NCI-H2227 (cell line): ENCODE measurements around the gene PELI1.
"Not testable (repeated sequence)": the region's sequence is repeated elsewhere in the genome, so short reads cannot be mapped to it uniquely, and the experiment has no call there.

Source experiments
- DNase-seq: peaks from one replicate; lab custom pipeline; 2025; ENCODE audit not compliant: unreplicated experiment; lab: John Stamatoyannopoulos, UW

PELI1 gene

DNA sequence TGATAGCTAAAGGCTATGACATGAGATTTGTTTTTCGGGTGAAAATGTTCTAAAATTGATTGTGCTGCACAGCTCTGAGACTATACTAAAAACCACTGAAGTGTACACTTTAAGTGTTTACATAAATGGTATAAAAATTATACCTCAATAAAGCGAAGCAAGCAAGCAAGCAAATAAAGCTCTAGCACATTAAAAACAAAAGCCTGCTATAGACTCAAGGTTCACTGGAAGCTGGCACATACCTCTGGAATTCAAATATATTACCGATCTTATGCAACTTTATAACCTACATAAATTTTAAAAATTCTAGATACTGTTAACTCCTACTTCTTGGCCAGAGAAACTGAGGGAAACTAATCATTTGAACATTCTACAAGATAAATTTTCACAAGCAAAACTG lies 20.1 kb downstream of the PELI1 start:
- no peak for DNase-seq

DNA sequence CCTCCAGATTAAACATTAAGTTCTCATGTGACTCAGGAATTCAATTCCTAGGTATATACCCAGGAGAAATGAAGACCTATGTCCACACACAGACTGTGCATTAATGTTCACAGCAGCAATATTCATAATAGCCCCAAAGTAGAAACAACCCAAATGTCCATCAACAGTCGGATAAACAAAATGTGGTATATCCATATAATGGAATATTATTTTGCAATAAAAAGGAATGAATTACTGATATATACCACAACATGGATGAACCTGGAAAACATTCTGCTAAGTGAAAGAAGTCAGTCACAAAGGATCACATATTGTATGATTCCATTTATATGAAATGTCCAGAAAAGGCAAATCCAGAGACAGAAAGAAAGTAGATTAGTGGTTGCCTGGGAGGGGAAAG lies 20.5 kb downstream of the PELI1 start:
- DNase-seq, result no peak

DNA sequence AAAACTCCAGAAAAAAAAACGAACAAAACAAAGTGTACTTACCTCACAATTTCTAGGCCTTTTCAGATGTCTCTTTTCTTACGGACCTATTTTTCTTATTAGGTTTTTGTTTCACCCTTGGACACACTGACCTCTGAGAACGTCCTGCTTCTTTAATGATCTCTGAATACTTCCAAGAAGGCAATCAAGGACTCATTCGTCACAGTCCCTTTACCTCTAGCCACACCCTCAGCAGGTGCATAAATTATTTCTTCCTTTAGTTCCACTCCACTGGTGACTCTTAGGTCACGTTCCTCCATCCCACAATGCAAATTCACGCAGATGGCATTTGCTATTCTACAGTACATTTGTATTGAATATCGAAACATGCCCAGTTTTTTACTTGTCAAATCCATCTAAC lies 21.9 kb downstream of the PELI1 start:
- DNase-seq, result no peak

DNA sequence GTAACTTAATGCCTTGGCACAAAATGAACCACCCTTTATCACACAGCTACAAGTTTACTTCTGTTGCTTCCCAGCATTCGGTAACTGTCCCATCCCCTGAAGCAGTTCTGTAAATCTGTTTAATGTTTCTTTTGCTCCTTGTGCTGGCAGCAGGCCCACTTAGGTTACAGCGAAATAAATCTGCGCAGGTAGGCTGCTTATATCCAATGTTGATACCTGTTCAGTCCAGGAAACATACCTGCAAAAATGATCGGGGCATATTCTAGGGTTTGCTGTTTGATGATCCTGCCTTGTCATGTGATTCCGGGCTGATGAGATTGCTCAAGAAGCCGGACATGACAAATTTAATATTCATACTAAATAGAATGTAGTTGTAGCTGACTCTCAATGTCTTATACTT lies 23.3 kb downstream of the PELI1 start:
- no peak for DNase-seq

DNA sequence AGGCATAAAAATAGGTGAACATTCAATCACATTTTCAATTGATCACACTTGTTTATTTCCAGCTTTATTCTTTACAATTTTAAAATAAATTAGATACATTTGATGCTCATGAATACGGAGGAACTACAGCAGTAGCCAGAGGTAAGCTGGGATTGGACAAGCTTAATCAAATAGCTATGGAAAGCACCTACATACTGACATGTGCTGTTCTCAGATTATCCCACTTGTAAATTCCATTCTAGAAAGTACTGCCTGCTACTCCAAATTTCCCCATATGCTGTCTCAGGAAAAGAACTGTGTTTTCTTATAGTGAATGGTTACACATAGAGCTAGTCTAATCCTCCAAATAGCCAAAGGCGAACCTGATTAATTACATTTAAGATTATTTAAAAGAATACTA lies 24.2 kb downstream of the PELI1 start:
- DNase-seq, result no peak

DNA sequence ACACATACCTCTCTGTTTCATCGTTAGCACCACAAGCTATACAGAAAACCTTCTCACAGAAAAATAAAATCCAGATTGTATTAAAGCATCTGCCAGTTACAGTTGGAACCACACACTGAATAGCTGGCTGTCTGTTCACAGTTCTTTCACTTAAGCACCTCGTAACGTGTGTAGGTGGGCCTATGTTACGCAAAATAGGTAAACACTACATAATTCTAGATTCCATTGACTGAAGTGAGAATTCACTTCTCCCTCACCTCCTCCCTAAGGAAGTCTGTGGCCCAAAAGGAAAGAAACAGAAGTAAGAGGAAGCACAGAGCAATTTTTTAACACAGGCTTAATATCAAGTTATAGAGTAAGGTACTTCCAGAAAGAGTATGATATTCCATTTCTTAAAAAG lies 24.9 kb downstream of the PELI1 start:
- no peak for DNase-seq

DNA sequence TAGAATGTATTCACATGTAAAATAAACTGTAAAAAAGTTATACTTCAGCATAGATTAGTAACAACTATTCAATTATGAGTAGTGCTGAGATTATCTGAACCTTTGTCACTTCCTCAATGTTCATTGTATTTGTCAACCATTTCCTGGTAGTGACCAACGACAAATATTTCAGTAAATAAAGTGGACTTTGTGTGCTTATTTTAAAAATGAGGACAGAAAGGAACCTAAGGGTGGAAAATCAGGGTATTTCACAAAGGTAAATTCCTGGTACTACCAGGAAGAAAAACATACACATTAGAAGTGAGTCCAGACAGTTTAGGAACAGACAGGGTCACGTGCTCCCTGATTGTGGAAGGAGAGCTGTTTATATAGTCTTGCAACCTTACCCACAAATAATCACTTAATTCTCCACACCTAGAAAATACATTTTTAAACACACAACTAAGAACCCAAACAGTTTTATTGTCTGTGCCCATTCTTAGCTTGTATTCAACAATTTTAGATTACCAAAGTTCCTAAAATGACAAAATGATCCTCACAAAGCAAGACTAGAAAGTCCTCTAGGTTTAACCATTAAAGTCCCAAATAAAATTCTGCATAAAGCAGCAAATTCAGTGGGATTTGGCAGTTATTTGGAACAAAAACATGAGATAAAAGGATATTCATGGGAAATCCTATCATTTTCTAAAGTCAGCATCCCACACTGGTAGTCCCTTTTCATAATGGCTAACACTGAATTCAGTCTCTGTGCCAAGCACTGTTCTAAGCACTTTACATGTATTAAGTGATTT lies 28.2 kb downstream of the PELI1 start:
- DNase-seq, result no peak

DNA sequence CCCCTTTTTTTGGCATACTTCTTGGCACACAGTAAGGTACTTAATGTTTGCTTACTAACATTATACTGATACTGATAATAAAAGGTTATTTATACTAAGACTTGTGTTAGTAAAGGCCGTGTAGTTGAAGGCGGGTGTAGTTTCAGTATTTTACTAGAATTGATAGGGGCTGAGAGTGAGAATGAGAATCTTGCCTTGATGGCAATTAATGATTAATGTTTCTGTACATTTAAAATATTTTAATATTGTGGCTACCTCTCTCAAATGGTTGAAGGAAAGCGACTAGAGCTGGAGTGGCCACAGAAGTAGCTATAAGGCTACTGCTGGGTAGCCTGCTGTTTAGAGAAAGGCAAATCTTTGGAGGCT lies 29.3 kb downstream of the PELI1 start:
- DNase-seq, result no peak

DNA sequence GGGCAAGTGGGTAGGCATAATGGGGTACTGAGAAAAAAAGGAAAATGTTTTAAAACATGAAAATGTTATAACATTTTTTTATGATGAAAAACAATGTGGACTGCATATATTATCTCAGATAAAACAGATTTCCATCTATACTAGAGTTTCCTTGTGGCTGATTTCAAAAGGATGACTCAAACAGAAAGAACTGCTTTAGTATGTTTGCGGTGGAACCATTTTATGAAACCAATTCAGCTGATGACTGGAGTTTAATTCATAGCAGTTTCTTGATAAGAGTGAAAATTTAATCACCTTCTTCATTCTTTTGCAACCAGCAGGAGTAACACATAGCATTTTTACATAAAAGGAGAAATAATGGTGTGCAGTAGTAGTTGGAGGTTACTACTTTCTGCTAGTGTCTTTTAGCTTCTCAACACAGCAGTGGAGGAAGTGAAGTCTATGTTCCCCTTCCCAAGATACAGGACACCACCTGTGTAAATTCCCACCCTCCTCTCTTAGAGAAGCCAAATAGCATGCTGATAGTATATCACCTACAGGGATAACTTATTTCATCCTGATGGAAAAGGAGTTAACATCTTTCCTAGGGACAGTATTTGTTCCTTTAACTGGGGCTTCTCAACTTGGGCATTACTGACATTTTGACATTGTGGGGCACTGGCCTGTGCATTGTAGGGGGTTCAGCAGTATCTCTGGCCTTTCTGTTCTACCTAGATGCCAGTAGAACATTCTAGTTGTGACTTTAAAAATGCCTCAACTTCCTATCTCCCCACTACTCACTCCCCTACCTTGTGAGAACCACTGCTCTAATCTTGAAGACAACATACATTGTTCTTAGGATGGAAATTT lies 29.9 kb downstream of the PELI1 start:
- DNase-seq, result no peak

DNA sequence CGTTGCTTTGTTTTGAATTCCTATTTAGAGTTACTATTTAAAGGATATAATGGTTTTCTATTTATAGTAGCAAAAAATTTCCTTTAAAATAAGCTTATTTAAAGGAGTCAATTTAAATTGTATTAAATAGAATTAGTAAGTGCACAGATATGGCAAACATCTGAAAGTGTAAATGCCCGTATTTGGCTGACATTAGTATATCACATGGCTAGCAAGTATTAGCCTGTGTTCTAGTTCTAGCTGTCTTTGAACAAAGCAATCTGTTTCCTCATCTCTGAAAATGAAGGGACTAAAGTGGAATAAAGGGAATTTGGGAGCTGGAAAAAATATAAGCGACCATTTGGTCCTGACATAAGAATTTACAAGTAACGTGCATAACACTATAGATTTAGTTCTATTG lies 32.2 kb downstream of the PELI1 start:
- DNase-seq, result no peak

DNA sequence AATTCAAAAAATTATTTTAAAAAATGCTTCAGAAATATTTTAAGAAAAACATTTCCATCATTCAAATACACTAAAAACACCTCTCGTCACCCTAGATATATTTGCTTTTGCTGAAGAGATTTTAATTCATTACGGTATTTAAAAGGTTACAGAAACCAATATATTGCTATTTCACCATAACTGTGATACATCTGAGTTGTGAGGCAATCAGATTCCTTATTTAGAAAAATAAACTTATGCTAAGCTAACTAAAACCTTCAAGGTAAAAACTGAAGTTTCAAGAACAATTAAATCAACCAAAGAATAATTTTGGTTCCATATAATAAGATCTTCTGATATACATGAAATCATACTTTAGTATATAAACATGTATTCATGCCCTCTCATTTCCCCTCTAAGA lies 32.8 kb downstream of the PELI1 start:
- DNase-seq, result no peak

DNA sequence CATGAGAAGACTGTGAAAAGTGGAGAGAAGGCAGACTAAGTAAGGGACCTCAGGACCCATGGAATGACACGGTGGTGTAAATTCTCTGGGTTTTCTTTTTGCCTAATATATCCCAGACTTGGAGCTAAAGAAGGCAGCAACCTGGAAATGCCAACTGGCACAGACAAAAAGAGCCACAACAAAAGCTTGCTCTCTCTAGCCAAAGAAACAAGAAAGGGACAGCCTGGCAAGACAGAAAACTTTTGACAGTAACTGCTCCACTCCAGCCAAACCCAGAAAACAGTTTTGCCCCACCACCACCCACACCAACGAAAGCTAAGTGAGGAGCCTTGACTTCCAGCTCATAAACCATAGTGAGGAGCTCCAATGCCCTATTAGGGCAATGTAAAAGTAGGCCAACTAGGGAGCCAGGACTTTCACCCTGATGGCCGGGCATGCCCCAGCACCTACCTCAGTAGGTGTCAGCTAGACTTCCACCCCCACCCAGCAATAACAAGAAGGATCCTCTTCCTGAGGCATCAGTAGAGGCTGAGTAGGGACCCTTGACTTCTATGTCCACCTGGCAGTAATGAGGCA lies 35.5 kb downstream of the PELI1 start:
- no peak for DNase-seq

DNA sequence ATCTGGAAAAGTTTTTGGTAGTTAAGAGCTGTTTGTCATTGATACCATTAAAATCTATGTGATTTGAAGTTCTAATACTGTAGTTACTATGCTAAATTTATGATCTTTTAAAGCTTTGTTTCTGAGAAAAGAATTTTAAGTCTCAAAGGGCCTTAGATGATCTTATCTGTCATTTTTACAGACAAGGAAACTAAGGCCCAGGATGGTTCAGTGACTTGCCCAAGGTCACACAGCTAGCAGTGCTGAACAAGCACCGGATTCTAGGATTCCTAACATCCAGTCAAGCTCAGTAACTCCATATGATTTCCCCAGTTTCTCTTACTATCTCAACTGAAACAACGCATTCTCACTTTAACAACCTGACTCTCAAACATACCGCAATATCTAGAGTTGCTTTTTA lies 37.7 kb downstream of the PELI1 start:
- no peak for DNase-seq

DNA sequence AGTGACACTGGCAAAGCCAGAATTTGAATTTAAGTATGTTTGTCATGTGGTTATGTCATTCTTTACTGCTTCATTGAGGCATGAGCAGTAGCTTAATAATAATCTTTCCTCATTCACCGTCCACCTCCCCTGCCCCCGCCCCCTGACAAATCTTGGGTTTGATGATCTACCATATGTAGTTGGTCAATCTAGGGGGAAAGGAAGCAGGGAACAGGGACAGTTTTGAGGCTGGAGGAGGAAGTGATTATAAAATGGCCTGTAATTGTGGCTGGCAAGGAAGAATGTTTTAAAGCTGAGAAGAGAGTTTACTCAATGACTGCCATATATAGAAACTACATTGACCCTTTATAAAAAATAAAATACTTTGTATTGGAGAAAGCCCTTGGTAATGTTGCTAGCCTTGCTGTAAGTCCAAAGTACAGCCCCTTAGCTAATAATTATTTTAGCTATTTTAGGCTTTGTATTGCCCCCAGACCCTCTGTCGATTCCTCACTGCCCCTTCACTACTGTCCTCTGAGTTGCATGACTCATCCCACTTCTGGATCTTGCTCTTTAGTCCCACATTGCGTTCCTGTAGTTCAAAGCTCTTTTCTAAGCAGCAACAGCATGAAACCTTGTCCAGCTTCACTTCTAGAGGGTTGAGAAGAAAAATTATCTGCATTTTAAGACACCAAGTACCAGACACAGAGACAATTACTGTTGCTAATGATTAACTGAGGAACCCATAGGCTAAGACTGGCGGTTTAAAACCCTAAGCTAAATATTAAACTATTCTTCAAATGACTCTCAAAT lies 38.4 kb downstream of the PELI1 start:
- DNase-seq, result no peak

DNA sequence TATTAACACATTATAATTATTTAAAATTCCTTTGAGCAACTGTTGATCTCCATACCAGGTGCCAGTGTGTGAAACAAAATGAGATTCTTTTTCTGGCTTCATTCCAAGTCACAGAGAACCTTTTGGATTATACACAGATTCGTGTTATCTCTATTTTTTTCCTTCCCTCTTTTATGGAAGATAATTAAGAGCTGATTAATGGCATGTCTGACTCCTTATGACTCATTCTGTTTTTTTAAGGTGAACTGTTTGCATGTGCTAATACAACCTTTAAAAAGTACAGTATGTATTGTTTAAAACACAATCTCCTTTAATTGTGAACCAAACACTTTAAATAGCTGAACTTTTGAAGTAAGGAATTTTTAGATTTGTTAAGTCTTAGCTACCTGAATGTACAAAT lies 39.3 kb downstream of the PELI1 start:
- no peak for DNase-seq

DNA sequence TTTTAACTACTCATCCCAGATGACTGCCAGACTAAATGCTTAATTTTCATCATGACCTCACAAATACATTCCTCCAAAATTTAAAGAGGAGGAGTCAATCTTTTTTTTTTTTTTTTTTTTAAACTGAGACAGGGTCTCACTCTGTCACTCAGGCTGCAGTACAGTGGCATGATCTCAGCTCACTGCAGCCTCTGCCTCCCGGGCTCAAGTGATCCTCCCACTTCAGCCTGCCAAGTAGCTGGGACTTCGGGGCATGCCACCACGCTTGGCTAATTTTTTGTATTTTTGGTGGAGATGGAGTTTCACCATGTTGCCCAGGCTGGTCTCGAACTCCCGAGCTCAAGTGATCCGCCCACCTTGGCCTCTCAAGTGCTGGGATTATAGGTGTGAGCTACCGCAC lies 41.5 kb downstream of the PELI1 start:
- DNase-seq, result not testable (repeated sequence)

DNA sequence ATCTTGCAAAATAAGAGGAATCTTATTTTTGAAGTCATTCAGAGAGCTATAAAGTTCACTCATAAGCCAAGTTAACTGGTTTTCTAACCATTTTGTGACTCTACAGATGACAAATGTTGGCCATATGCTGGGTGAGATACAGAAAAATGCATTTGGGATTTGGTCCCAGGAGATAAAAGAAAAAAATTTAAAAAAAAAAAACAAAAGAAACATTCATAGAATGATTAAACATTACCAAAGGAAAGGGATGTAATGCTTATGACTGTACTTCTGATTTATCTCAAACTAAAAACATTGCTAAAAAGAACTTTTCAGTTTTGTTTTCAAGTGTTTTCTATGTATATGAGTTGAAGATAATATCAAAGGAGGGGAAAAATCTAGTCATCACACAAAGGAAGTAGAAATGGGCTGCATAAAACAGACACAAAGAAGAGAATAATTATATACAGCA lies 43.1 kb downstream of the PELI1 start:
- DNase-seq, result no peak

DNA sequence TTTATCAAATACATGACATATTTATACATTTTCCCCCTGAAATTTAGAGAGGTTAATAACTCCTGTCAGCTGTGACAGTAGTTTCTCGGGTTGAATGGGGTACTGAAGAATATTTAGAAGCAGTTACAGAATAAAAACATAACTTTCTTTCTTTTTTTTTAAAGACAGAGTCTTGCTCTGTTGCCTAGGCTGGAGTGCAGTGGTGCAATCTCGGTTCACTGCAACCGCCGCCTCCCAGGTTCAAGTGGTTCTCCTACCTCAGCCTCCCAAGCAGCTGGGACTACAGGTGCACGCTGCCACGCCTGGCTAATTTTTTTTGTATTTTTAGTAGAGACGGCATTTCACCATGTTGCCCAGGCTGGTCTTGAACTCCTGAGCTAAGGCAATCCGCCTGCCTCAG lies 43.6 kb downstream of the PELI1 start:
- DNase-seq, result not testable (repeated sequence)

DNA sequence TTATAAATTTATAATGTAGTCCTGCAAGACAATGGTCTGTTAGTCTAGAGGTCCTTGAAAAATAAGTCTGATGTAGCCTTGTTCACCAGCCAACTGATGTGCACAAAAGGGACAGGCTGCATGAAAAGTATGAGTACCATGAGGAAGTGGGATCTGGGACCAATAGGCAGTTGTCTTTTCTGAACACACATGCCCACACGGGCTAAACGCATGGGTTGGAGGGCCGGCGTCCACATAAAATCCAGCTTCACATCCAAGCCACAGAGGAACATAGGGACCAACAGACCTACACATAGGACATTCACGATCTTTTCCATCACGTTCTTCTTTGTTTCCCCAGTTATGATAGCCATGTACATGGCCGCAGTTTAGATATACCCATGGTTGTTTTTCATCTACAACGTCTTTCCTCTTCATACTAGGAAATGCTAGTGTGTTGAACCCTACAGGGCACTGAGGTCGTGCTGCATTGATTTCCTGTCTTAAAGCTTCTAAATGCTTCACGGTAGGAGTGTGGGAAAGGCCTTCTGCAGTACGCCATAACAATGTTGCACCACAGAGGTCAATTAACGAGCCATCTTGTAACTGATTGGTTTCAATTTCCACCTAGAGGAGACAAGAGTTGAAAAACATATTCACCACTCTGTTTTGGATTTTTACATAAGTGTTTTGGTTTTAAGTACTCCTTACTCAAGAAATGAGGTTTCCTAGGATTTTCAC lies 49.4 kb downstream of the PELI1 start:
- no peak for DNase-seq

DNA sequence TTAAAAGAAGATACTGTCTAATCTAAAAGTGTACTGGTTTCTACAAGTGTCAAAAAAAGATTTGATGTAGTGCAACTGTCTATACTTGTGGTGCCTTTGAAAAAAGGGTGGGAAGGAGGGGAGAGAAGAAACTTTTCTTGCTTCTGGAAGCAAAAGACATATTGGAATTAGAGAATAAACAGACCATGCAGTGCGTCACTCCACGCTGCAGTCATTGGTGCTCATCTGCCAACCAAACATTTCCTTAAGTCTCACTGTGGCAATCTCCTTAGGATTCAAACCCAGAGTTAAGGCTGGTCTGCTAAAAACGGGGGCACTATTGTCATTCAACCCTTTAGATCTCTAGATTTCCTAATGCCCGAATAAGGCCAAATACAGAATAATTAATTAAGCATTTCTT lies 50.9 kb downstream of the PELI1 start:
- no peak for DNase-seq

DNA sequence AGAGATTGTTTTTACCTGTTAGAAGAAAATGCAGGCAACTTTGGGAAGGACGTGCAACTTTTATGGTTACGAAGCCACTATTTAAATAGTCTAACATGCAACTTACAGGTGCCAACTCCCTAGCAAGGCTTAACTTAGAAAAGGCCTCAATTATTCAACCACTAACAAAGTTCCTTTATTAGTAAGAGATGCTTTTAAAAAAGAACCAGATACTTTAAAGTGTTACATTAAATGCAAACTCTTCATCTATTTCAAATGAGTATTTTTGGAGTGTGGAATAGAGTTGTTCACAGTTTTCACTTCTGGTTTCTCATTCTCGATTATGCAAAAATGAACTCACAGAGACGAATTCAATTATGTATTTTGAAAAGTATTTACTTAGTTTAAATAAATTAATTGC lies 51.7 kb downstream of the PELI1 start:
- DNase-seq, result no peak
